Omental fat pad (tissue), 4 donors: ENCODE results near the gene CDC14A. TPM values are rescaled to one million over a fixed set of nuclear protein-coding genes. Genes with fewer than 3 reads are reported as not detected.

Experiments used
- ATAC-seq: fragments of 150-250 bp; one replicate; pipeline ENCODE4 v1.9.1; 2016; ENCODE audit warnings: mild to moderate bottlenecking, moderate library complexity; ENCODE audit not compliant: low FRiP score
- DNase-seq: peaks from one replicate; pipeline ENCODE4 v3.0.0-alpha.2; 2019; ENCODE audit warnings: low spot score
- total RNA-seq, 4 donors: library from RNA; depleted of rRNA; stranded (reverse); fragments of >200 nt; gene quantifications; one replicate each; pipeline ENCODE4 v1.1.0, GENCODE V29; 2016
- TF ChIP-seq, protein P1 (sequence below), 3 donors: fragments of 450-650 bp; IDR thresholded peaks; one replicate each; pipeline ENCODE4 v1.5.1; 2016 to 2017; ENCODE audit warnings: antibody characterized with exemption in 3 of 3, mild to moderate bottlenecking in 3 of 3, moderate library complexity in 2 of 3

CDC14A gene
- total RNA-seq, 4 donors from 2014 or later: 9.4 to 39.9 (median 13.4) TPM

DNA sequence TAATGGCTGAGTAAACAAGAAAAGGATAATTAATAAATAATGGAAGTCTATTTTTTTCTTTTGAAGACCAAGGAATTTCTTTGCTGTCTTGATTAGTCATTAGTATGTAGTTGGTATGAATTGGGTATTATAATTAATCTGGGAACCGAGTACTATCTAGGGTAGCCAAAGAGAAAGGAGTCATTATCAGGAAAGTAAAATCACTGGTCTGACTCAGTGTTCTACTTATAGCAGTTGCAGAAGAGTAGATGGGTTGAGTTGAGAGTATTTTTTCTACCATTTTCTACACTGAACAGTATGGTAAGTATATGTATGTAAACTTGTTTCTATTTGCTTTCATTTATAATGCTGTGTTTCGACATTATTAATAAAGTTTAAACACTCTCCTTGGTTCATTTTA is 26.6 kb downstream of the CDC14A start:
- ATAC-seq: no peak
- TF ChIP-seq, protein P1, sequence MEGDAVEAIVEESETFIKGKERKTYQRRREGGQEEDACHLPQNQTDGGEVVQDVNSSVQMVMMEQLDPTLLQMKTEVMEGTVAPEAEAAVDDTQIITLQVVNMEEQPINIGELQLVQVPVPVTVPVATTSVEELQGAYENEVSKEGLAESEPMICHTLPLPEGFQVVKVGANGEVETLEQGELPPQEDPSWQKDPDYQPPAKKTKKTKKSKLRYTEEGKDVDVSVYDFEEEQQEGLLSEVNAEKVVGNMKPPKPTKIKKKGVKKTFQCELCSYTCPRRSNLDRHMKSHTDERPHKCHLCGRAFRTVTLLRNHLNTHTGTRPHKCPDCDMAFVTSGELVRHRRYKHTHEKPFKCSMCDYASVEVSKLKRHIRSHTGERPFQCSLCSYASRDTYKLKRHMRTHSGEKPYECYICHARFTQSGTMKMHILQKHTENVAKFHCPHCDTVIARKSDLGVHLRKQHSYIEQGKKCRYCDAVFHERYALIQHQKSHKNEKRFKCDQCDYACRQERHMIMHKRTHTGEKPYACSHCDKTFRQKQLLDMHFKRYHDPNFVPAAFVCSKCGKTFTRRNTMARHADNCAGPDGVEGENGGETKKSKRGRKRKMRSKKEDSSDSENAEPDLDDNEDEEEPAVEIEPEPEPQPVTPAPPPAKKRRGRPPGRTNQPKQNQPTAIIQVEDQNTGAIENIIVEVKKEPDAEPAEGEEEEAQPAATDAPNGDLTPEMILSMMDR (IDR thresholded peaks at IDR 0.05): no peak
- no peak for DNase-seq

DNA sequence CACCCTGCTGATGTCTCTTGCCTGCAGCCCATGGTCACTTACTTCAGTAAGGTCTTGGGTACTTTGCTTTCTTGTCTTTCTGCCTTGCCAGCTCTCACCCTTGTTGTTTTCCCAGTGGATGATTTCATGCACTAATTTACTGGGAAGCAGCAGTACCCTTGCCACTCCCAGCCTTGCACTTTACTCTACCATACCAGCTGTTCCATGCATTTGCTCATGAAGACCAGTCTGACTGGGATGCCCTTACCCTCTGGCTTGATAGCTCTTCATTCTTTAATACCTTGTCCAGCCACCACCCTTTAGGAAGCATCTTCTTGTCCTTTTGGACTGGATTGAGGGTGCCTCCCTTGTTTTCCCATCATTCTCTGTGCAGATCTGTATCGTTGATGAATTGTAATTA is 28.3 kb downstream of the CDC14A start:
- DNase-seq (no peak), ATAC-seq (no peak)
- TF ChIP-seq, protein P1 (IDR thresholded peaks at IDR 0.05): no peak

DNA sequence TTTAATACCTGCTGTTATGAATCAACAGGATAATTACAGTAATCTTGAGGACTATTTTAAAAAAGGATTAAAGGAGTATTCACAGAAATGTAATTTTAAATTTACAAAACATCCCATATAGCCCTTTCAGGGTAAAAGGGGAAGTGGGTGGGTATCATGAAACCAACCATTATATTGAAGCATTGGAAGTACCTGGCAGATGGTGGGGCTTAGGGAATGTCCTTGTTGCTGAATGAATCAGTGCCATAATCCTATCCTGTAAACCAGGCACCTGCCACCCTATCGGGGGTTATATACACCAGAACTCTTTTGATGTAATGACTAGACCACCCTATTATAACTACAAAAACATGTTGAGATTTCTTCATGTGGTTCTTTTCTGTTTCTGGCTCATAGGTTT is 30.4 kb downstream of the CDC14A start:
- DNase-seq (no peak), ATAC-seq (no peak)
- TF ChIP-seq, protein P1 (IDR thresholded peaks at IDR 0.05): no peak

DNA sequence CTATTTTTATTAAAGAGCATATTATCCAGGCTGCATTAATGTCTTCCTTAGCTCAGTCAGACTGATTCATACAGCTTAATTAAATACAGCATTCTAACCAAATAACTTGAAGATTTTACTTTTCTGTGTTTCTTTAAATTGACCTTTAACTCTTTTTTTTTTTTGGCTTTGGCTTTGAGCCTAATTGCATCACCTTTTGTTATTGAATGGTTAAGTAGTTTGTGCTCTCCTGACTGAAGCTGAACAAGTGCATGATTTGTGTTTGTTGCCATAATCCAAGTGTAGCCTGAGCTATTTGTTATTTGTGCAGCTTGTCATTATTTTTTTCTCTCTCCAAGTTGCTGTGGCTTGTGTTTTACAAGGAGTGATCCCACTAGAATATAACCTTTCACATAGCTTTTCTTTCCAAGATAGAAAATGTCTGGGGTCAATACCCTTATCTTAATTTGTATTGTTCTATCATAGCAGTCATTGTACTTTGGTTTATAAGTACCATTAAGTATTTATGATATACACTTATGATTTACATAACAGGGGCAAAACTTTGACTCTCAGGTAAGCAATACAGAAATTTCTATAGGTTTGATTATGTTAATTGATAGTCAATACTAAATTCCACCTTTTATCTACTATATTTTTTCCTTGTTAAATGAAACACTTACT is 31.6 kb downstream of the CDC14A start:
- TF ChIP-seq, protein P1 (IDR thresholded peaks at IDR 0.05): no peak
- no peak for ATAC-seq
- DNase-seq: no peak

DNA sequence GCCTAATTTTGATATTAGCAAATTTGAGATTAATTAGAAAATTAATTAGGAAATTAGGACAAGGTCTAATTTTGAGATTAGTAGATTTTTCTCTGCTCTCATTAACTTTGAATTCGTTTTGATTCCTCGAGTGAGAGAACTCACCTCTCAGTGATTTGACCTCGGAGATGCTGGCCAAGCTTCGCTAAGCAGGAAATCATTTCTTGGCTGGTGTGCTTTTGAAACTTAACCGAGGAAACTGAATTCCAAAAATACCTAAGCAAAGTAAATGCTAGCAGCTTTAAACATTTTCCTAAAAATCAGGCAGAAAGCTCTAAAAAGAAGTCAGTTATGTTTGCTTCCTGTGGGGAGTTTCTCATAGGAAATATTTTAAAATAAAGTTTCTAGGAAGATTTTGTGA is 34.9 kb downstream of the CDC14A start:
- TF ChIP-seq, protein P1 (IDR thresholded peaks at IDR 0.05): no peak
- ATAC-seq (no peak), DNase-seq (no peak)

DNA sequence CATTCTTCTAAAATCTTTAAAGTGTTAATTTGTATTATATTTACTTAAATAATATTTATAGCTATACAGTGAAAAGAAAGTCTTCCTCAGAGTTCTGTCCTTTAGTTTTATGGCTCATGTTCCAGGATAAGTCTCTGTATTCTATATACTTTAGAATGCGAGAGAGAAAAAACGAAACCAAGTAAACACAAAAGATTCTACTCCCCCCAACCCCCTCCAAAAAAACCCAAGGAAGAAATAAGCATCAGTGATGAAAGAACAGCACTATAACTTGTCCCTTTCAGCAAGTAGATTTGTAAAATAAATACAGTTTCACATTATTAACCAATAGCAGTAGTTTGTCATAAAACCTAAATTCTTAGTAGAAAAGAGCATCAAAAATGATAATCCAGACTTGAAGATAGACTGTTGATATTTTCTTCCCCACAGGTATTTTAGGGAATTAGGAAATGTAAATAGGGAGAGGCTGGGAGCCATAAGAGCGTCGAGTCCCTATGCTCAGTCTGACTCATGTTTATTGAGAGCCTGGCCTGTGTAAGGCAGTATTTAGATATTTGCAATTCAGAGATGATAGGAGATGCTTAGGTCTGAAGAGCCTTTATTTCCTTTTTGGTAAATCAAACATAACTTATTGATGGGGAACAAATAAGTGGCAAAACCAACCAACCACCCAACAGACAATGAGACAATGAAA is 35.5 kb downstream of the CDC14A start:
- no peak for DNase-seq
- peak; percentile 60 for ATAC-seq
- TF ChIP-seq, protein P1 (IDR thresholded peaks at IDR 0.05): no peak

DNA sequence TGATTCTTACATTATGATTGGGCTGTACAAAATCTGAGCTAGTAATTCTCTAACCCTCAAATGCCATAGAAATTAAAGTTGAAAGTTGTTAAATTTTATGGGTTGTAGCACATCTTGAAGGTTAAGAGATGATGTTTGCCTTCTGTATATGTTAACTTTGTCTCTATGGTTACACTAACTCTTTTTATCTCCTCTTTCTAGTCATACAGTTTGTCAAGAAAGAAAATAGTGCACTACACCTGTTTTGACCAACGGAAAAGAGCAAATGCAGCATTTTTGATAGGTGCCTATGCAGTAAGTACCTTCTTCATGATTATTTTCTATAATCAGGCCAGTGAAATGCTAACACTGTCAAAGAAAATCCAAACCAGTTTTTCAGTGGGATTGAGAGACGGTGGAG is 38.2 kb downstream of the CDC14A start:
- DNase-seq (no peak), ATAC-seq (no peak)
- TF ChIP-seq, protein P1 (IDR thresholded peaks at IDR 0.05): no peak
